ENCODE measurements around the gene TPO.
"Not testable (repeated sequence)": the region's sequence is repeated elsewhere in the genome, so short reads cannot be mapped to it uniquely, and the experiment has no call there.

The TPO gene

DNA sequence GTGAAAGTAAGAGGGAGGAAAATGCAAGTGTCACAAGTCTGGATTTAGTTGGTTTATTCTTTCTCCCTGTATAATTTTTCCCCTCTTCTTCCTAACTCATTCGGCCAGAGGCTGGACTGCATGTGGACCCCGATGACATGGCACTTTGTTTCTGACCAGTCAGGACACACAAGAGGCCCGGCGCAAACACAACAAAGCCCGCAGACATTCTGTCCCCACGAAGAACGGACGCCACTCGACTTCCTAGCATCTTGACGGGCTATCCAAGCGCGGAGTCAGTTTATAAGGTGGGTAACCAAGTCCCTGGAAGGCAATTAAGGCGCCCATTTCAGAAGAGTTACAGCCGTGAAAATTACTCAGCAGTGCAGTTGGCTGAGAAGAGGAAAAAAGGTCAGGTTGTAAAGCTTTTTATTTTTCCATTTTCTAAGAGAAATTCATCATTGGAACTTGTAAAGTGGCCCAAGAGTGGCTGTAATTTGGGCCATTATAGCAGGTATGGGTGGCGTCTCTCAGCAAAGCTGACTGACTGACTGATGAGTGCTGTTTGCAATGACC, at the start of gene TPO:
Gene TPO (plus strand): TSS at position 308 of the 555 bp plus-strand sequence. CDS start 946 bp downstream, outside the sequence.
- no peak for DNase-seq (ENCODE audit: low spot score)

GRCh38 chr2:1366546-1367134, 46.6 kb upstream of the TPO start:
- DNase-seq (ENCODE audit: low spot score) = no peak

DNA sequence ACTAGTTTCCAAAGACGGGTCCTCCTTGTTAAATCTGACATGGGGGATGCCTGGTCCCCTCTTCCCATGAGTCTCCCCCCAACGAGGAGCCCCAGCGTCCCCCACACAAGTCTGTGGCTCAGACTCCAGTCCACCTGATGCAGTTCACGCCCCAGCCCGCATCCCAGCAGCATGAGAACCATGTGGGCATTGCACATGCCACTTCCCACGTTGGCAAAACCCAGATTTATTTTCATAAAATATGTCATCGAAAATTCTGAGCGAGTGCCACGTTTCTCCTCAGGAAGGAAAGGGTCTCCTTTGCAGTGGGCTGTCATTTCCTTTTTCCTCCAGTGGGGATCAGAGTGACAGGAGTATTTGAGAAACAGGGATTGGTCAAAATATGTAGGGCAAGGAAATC, 45.7 kb upstream of the TPO start:
- DNase-seq (ENCODE audit: low spot score) = no peak

- DNase-seq (ENCODE audit: low spot score) = no peak
Measured at GRCh38 chr2:1369905-1370304, 43.4 kb upstream of the TPO start.

GRCh38 chr2:1370461-1370860, 42.8 kb upstream of the TPO start:
- no peak for DNase-seq (ENCODE audit: low spot score)

GRCh38 chr2:1371082-1371481, 42.2 kb upstream of the TPO start:
- DNase-seq (ENCODE audit: low spot score) = no peak

DNA sequence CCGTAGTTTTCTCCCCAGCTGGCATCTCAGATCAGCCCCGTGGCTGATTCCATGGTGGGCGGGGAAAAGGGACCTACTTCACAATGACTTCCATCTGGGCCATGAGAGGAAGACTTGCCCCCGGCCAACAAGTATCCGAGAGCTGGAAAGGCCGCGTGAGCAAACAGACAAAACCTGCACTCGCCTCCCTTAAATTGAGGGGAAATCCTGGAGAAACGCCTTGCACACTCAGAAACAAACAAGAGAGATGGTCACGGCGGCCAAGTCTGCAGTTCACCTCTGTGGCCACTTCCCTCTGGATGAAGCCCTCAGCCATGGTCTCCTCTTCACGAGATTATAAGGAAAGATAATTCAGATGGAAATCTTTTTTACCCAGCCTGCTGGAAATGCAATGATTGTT, 39.4 kb upstream of the TPO start:
- DNase-seq (ENCODE audit: low spot score) = no peak

DNA sequence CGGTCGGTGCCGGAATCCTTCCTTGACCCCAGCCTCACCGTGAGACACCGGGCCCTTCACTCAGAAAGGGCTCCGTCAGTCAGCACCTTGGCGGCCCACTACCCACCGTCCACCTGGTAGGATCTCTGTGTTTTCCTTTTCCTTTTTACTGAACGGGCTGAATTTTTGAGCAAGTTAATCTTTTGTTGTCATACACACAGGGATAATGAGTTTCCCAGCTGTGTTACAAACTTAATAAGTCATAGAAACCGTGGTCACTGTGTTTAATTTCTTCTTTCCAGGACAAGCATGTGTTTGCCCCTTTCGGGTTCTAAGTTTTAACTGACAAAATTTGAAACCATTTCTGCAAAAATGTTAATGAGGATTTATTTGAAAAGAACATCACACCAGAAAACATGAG, 39.0 kb upstream of the TPO start:
- no peak for DNase-seq (ENCODE audit: low spot score)

- DNase-seq (ENCODE audit: low spot score) = no peak
Measured at GRCh38 chr2:1375794-1376193, 37.5 kb upstream of the TPO start.

GRCh38 chr2:1377473-1377872, 35.8 kb upstream of the TPO start:
- no peak for DNase-seq (ENCODE audit: low spot score)

DNA sequence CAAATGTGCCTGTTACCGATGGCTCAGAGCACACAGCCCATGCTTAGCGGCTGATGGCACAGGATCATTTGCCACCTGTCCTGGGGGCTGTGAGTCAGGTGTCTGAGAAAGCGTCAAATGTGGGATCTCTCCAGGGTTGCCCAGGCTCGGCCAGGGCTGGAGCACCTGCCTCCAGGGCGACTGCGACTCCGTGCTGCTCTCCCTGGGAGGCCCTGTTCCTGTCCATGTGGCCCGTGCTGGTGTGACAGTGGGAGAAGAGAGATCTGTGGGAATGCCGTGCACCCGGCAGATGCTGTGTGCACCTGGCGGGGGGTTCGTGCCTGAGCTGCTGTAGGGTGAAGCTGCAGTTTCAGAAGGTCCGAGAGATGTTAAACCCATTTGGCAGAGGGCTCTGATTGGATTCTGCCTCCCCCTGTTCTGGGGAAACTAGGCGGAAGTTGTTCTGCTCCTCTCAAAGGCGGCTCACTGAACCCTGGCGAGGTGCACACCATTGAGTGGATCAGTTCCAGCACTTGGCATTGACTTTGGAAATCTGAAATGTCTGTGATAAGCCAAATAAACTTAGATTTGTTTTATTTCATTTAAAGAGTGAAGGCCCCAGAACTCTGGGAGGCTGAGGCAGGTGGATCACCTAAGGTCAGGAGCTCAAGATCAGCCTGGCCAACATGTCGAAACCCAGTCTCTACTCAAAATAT, 34.7 kb upstream of the TPO start:
- DNase-seq (ENCODE audit: low spot score) = no peak

- no peak for DNase-seq (ENCODE audit: low spot score)
Measured at GRCh38 chr2:1381644-1382043, 31.6 kb upstream of the TPO start.

DNA sequence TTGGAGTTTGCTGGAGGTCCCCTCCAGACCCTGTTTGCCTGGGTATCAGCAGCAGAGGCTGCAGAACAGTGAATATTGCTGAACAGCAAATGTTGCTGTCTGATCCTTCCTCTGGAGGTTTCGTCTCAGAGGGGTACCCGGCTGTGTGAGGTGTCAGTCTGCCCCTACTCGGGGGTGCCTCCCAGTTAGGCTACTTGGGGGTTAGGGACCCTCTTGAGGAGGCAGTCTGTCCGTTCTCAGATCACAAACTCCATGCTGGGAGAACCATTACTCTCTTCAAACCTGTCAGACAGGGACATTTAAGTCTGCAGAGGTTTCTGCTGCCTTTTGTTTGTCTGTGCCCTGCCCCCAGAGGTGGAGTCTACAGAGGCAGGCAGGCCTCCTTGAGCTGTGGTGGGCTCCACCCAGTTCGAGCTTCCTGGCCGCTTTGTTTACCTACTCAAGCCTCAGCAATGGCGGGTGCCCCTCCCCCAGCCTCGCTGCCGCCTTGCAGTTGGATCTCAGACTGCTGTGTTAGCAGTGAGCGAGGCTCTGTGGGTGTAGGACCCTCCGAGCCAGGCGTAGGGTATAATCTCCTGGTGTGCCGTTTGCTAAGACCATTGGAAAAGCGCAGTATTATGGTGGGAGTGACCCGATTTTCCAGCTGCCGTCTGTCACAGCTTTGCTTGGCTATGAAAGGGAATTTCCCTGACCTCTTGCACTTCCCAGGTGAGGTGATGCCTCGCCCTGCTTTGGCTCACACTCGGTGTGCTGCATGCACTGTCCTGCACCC, 25.1 kb upstream of the TPO start:
- DNase-seq (ENCODE audit: low spot score) = not testable (repeated sequence)

- not testable (repeated sequence) for DNase-seq (ENCODE audit: low spot score)
Measured at GRCh38 chr2:1390118-1390517, 23.1 kb upstream of the TPO start.

- DNase-seq (ENCODE audit: low spot score) = no peak
Measured at GRCh38 chr2:1393321-1393720, 19.9 kb upstream of the TPO start.

DNA sequence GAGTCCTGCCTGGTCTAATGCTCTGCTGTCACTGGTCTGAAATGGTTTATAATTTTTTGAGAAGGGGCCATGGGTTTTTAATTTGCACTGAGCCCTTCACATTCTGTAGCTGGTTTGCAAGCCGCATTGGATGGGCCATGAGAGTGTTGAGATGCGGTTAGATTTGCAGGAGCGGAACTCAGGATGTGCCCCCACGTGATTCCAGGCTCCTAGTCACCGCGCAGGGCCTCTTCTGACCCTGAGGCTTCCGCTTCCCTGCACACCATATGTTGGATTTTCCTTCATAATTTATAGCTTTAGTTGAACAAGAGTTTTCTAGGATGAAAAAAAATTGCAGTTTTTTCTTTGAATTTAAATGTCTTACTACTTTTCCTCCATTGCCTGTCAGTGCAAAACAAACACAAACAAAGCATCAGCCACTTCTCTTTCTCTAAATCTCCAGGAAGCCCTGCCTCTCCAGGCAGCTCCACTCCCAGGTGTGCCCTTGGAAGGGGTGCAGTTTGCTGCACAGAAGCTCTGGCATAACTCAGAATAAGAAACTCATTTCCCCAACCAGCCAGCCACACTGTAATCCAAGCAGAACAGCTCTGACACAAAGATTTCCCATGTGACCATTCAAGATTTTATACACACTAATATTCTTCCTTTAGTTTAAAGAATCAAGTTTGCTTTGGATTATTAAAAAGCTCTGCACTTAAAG, 18.4 kb upstream of the TPO start:
- no peak for DNase-seq (ENCODE audit: low spot score)

DNA sequence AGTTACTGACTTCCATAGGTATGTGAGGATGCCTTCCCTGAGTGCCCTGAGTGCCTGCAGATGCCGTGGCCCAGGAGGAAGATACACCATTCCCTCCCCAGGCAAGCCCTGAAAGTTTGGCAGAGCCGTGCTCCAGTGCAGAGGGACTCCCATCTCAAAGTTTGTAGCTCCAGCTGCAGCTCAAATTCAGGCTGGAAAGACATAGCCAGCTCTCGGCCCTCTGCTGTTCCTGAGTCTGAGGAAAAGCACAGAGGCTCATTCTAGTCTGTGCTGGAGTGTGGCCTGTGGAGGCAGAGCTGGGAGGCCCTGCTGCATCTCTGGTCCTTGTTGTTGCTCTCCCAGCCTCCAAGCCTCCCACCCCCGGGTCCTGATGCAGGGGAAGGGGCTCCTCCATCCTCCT, 15.9 kb upstream of the TPO start:
- no peak for DNase-seq (ENCODE audit: low spot score)

DNA sequence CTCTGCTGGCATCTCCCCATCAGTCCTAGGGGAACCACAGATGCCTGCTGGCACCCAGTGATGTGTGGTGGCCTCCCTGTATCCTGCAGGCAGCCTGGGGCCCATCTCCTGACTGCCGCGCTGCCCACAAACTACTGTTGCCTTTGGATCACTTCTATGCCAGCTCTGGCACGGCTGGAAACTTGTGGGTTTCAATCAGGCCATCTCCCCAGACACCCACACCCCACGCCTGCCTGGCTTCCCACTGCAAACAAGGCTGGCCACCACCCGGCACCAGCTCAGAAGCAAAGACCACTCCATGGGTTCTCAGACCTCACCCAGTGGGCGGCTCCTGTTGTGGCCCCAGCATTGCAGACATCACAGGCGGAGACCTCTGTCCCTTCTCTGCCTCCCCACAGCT, 15.1 kb upstream of the TPO start:
- no peak for DNase-seq (ENCODE audit: low spot score)

- DNase-seq (ENCODE audit: low spot score) = no peak
Measured at GRCh38 chr2:1400943-1401735, 12.1 kb upstream of the TPO start.

DNA sequence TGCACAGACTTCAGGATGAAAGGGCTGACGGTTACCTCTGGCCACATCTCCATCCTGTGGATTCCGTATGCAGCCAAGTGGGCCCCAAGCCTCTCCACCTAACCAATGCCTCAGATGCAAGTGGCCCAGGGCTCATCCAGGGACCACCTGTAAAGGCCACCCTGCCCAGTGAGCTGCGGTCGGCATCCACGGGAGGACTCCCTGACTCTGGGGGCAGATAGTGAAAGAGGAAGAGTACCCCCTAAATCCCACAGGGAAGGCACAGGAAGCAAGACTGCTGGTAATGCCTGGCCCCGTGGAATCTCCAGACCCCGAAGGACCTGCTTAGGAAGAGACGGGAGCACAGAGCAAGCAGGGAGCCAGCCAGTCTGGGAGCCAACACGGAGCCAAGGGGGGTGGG, 11.2 kb upstream of the TPO start:
- DNase-seq (ENCODE audit: low spot score) = no peak

- no peak for DNase-seq (ENCODE audit: low spot score)
Measured at GRCh38 chr2:1403565-1403964, 9.7 kb upstream of the TPO start.

DNA sequence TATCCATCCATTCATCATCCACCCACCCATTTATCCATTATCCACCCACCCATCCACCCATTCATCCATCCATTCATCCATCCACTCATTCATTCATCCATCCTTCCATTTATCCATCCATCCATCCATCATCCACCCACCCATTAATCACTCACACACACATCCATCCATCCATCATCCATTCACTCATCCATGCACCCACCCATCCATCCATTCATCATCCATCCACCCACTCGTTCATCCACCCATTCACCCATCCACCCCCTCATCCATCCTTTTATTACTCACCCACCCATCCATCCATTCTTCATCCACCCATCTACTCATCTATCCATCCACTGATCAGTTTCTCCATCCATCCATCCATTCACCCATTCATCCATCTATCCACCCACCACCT, 8.1 kb upstream of the TPO start:
- no peak for DNase-seq (ENCODE audit: low spot score)

Measured in kidney capillary endothelial cell (primary cell).